ENCODE results near the gene MCUB. TPM values are rescaled to one million over a fixed set of nuclear protein-coding genes. Genes with fewer than 3 reads are reported as not detected.

MCUB gene
- total and polyA plus RNA-seq, 2 donors (not counting 3 experiments of a cell fraction or from before 2014, with no cell fraction given) = 32.5 to 53.8 TPM

DNA sequence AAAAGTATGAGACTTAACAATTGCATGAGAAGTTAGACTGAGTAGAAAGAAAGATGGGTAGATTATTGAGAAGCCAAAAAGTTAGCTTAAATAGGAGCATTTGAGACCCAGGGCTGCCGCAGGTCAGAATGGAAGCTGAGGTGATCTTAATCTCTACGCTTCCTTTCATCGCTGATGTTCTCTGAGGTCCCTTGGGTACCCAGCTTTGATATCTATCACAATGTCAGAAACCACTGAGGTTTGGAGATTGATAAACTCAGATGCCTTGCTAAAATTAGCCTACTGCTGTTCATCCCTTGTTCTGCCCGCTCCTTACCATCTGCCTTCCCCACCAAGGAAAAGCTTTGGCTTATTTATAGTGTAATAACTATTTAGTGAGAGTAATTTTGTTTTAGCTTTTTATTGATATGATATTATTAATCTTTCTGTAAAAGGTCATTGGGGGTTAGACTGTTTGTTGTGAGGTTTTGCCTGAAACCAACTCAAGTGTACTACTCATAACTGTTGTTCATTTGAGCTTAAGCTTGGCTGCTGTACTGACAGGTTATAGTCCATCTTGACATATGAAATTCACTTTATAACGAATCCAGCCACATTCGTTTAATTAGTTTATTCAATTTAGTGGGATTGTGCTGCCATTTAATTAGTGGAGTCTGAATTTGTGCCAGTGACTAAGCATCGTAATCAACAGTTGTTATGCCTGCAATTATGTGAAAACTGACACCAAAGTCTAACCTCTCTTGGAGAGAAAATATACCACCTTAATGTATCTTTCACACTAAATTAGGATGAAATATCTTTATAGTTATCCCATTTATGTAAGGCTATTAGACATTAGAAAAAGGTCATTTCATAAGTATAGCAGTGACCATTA is 15.1 kb downstream of the MCUB start:
- Histone ChIP-seq H3K4me2 (ENCODE audit: insufficient read depth, low read length) (no peak overlapping the region), H3K79me2 (ENCODE audit: control insufficient read depth, insufficient read depth, low read length) (peaks cover 8% of the 10 kb centered on the region), H3K4me1 (ENCODE audit: control insufficient read depth, extremely low read depth, insufficient read depth, low read length) (peaks cover 19% of the 10 kb centered on the region), H3K9ac (replicated peaks; ENCODE audit: extremely low read depth, insufficient read depth, low read length) (no peak overlapping the region), H3K36me3 (ENCODE audit: control insufficient read depth in 2 of 2, extremely low read depth in 1 of 2, insufficient read depth in 2 of 2, low read length in 2 of 2) (no peaks in the 10 kb centered on the region), H3K4me3 (replicated peaks in 1 of 3; ENCODE audit: insufficient read depth in 1 of 3, low read depth in 1 of 3, low read length in 3 of 3) (no peak overlapping the region), H3K9me1 (replicated peaks; ENCODE audit: control insufficient read depth, extremely low read depth, insufficient read depth, low read length) (no peaks in the 10 kb centered on the region), H3K27ac (ENCODE audit: insufficient read depth, low read depth, low read length) (no peak overlapping the region), H2AFZ (ENCODE audit: low read depth, low read length) (no peak overlapping the region), H3K9me3 (replicated peaks; ENCODE audit: control insufficient read depth, insufficient read depth, low read length) (no peaks in the 10 kb centered on the region), H4K20me1 (replicated peaks; ENCODE audit: control insufficient read depth, extremely low read depth, insufficient read depth, low read length) (no peaks in the 10 kb centered on the region), H3K27me3 (ENCODE audit: control insufficient read depth in 2 of 2, insufficient read depth in 2 of 2, low read length in 2 of 2) (no peaks in the 10 kb centered on the region)
- no peak for DNase-seq (ENCODE audit: low read depth, low spot score)
- intact Hi-C loops (cut with micrococcal nuclease) (loop anchor here (1.0 to 10.0 kb wide), 3 partner anchors 142 to 957 kb away; partner anchors contain the start of gene SEC24B), dilution Hi-C loops (cut with MboI; ENCODE audit: extremely low pct_ligation_motif_present, low sequenced_read_pairs) (no loop called here)
- POLR2A ChIA-PET = interaction anchor here (0.6 kb wide), 1 partner anchor 56 kb away, joined by 4 read pairs; no protein-coding TSS in a partner anchor
- no TSS peak for BruUV-seq (replicated peaks)
- CTCF ChIA-PET = interaction anchor here (0.9 to 2.7 kb wide), 7 partner anchors 13 to 148 kb away, joined by 3 to 28 read pairs (median 9); partner anchors contain the start of genes MCUB and SEC24B
- no peak for FAIRE-seq
- no peak for TF ChIP-seq FOS (IDR thresholded peaks at IDR 0.05; ENCODE audit: borderline replicate concordance, insufficient read depth, low read length)
- no peak for TF ChIP-seq POLR2A (IDR thresholded peaks at IDR 0.05; ENCODE audit: low read depth, low read length)
- no peak for TF ChIP-seq EZH2 (IDR thresholded peaks at IDR 0.05; ENCODE audit: borderline replicate concordance, low read depth, low read length, severe bottlenecking)
- no peak for TF ChIP-seq MYC (IDR thresholded peaks at IDR 0.05; ENCODE audit: low read depth, low read length)
- TF ChIP-seq POLR2AphosphoS5 (IDR thresholded peaks at IDR 0.05; ENCODE audit: insufficient read depth, low read depth, low read length) = no peak
- no peak for TF ChIP-seq GATA2 (IDR thresholded peaks at IDR 0.05; ENCODE audit: insufficient read depth, insufficient read length, low read depth, low read length)
- TF ChIP-seq JUN (IDR thresholded peaks at IDR 0.05; ENCODE audit: borderline replicate concordance, insufficient read depth, insufficient read length, low read depth) = no peak
- TF ChIP-seq, protein P1, sequence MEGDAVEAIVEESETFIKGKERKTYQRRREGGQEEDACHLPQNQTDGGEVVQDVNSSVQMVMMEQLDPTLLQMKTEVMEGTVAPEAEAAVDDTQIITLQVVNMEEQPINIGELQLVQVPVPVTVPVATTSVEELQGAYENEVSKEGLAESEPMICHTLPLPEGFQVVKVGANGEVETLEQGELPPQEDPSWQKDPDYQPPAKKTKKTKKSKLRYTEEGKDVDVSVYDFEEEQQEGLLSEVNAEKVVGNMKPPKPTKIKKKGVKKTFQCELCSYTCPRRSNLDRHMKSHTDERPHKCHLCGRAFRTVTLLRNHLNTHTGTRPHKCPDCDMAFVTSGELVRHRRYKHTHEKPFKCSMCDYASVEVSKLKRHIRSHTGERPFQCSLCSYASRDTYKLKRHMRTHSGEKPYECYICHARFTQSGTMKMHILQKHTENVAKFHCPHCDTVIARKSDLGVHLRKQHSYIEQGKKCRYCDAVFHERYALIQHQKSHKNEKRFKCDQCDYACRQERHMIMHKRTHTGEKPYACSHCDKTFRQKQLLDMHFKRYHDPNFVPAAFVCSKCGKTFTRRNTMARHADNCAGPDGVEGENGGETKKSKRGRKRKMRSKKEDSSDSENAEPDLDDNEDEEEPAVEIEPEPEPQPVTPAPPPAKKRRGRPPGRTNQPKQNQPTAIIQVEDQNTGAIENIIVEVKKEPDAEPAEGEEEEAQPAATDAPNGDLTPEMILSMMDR (IDR thresholded peaks at IDR 0.05; ENCODE audit: extremely low read depth in 1 of 2, insufficient read depth in 1 of 2, low read depth in 1 of 2, low read length in 2 of 2) = no peak
- TF ChIP-seq, protein P2, sequence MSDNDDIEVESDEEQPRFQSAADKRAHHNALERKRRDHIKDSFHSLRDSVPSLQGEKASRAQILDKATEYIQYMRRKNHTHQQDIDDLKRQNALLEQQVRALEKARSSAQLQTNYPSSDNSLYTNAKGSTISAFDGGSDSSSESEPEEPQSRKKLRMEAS (IDR thresholded peaks at IDR 0.05; ENCODE audit: insufficient read depth, insufficient read length) = no peak

All from endothelial cell of umbilical vein (primary cell).